SU-DHL-6 (cell line): ENCODE data around the gene SNX10.

Experiments
- H2AFZ ChIP-seq: fragments of 200-600 bp; sonication (generic); 2 replicates; pipeline ENCODE4 v1.6.1; 2014; ENCODE audit warnings: low read depth, mild to moderate bottlenecking, moderate library complexity, mixed read lengths, antibody characterized with exemption, low read length; ENCODE audit not compliant: severe bottlenecking
- H3F3A ChIP-seq: fragments of 200-600 bp; shearing (Covaris generic); 2 replicates; pipeline ENCODE4 v1.6.0; 2016; ENCODE audit warnings: antibody characterized with exemption, mild to moderate bottlenecking; ENCODE audit not compliant: insufficient read depth
- H3K27ac ChIP-seq: fragments of 200-600 bp; sonication (generic); 2 replicates; pipeline ENCODE4 v1.5.1; 2016; ENCODE audit warnings: low read depth, mild to moderate bottlenecking, low read length, moderate library complexity, mixed read lengths
- H3K27me3 ChIP-seq: fragments of 200-600 bp; sonication (generic), shearing (Covaris generic); 2 replicates; pipeline ENCODE4 v1.6.0; 2014; ENCODE audit warnings: mild to moderate bottlenecking, low read length
- H3K36me3 ChIP-seq: fragments of 200-600 bp; sonication (generic); 2 replicates; pipeline ENCODE4 v1.6.1; 2014; ENCODE audit warnings: mild to moderate bottlenecking, low read length, mixed read lengths
- H3K4me2 ChIP-seq: fragments of 300-600, 200-600 bp; shearing (Covaris generic), sonication (generic); 2 replicates; pipeline ENCODE4 v1.6.0; 2014; ENCODE audit warnings: low read length, low read depth, mild to moderate bottlenecking; ENCODE audit not compliant: poor library complexity, severe bottlenecking
- H3K4me3 ChIP-seq: fragments of 200-600 bp; sonication (generic); 2 replicates; pipeline ENCODE4 v1.5.1; 2014; ENCODE audit warnings: antibody characterized with exemption, low read length, mild to moderate bottlenecking, mixed read lengths; ENCODE audit not compliant: insufficient read depth, poor library complexity, severe bottlenecking
- H3K79me2 ChIP-seq: fragments of 200-600 bp; sonication (generic); 2 replicates; pipeline ENCODE4 v1.6.1; 2014; ENCODE audit warnings: mild to moderate bottlenecking, low read length, moderate library complexity; ENCODE audit not compliant: insufficient read depth
- H3K9ac ChIP-seq: fragments of 200-600 bp; sonication (generic); 2 replicates; pipeline ENCODE4 v1.7.0; 2014; ENCODE audit warnings: mild to moderate bottlenecking, low read length
- H3K9me2 ChIP-seq: fragments of 200-600 bp; sonication (generic); replicated peaks from 2 replicates; pipeline ENCODE4 v1.6.1; 2014; ENCODE audit warnings: low read length; ENCODE audit not compliant: insufficient read depth
- H3K9me3 ChIP-seq: fragments of 200-600 bp; sonication (generic); 2 replicates; pipeline ENCODE4 v1.6.1; 2014; ENCODE audit warnings: low read length, mixed read lengths; ENCODE audit not compliant: insufficient read depth
- H4K20me1 ChIP-seq: fragments of 200-600 bp; sonication (generic); 2 replicates; pipeline ENCODE4 v1.6.1; 2014; ENCODE audit warnings: low read depth, mild to moderate bottlenecking, antibody characterized with exemption, low read length, moderate library complexity, mixed read lengths
- CTCF ChIP-seq: fragments of 200-600 bp; sonication (generic); IDR thresholded peaks from one replicate; pipeline ENCODE4 v1.5.1; 2017; ENCODE audit warnings: antibody characterized with exemption, mild to moderate bottlenecking, low read length, moderate library complexity; ENCODE audit not compliant: insufficient read depth, poor library complexity, severe bottlenecking
- EZH2phosphoT487 ChIP-seq: fragments of 200-600 bp; sonication (generic), shearing (Covaris generic); conservative IDR thresholded peaks from 2 replicates; pipeline ENCODE4 v1.6.1; 2018; ENCODE audit warnings: mild to moderate bottlenecking, antibody characterized with exemption, low read length, moderate library complexity, mixed read lengths

Gene SNX10

GRCh38 chr7:26345202-26345601 lies 53.5 kb downstream of the SNX10 start:
- Histone ChIP-seq H3K9me2 (no peaks in the 10 kb centered on the region), H4K20me1 (no peaks in the 10 kb centered on the region), H3F3A (no peaks in the 10 kb centered on the region), H3K36me3 (peaks cover 19% of the 10 kb centered on the region), H3K9me3 (no peaks in the 10 kb centered on the region), H3K4me2 (no peak overlapping the region), H3K27me3 (no peaks in the 10 kb centered on the region), H3K4me3 (no peak overlapping the region), H2AFZ (no peak overlapping the region), H3K79me2 (peaks cover 51% of the 10 kb centered on the region), H3K27ac (no peak overlapping the region), H3K9ac (no peak overlapping the region)
- TF ChIP-seq CTCF (no peak), EZH2phosphoT487 (no peak)

- Histone ChIP-seq H3K36me3 (peaks cover 19% of the 10 kb centered on the region), H3K4me2 (no peak overlapping the region), H3K4me3 (no peak overlapping the region), H3K9me3 (no peaks in the 10 kb centered on the region), H2AFZ (no peak overlapping the region), H3F3A (no peaks in the 10 kb centered on the region), H3K9me2 (no peaks in the 10 kb centered on the region), H3K27me3 (no peaks in the 10 kb centered on the region), H3K79me2 (peaks cover 45% of the 10 kb centered on the region), H3K9ac (no peak overlapping the region), H4K20me1 (no peaks in the 10 kb centered on the region), H3K27ac (no peak overlapping the region)
- TF ChIP-seq CTCF (no peak), EZH2phosphoT487 (no peak)
Observed at GRCh38 chr7:26345837-26346236, 54.2 kb downstream of the SNX10 start.

GRCh38 chr7:26346611-26347203 lies 55.0 kb downstream of the SNX10 start:
- H3K4me3 ChIP-seq = no peak overlapping the region
- H3K9ac ChIP-seq = no peak overlapping the region
- no peak overlapping the region for H3K4me2 ChIP-seq
- H3K27me3 ChIP-seq = no peaks in the 10 kb centered on the region
- no peaks in the 10 kb centered on the region for H4K20me1 ChIP-seq
- H3K27ac ChIP-seq = no peak overlapping the region
- H3K9me3 ChIP-seq = no peaks in the 10 kb centered on the region
- TF ChIP-seq CTCF = no peak
- no peak for TF ChIP-seq EZH2phosphoT487
- no peaks in the 10 kb centered on the region for H3F3A ChIP-seq
- H3K9me2 ChIP-seq = no peaks in the 10 kb centered on the region
- peaks cover 19% of the 10 kb centered on the region for H3K36me3 ChIP-seq
- H2AFZ ChIP-seq = no peak overlapping the region
- H3K79me2 ChIP-seq = peaks cover 37% of the 10 kb centered on the region
